Fibroblast of skin of left quadriceps (primary cell): Measurements from ENCODE around the gene POLRMT.
"Not testable (repeated sequence)": the region's sequence is repeated elsewhere in the genome, so short reads cannot be mapped to it uniquely, and the experiment has no call there.

Experiments used
- DNase-seq, 2 experiments: peaks; one replicate each; pipeline ENCODE4 v3.0.0-alpha.2; 2013; ENCODE audit warnings: low read depth in 2 of 2

POLRMT gene

DNA sequence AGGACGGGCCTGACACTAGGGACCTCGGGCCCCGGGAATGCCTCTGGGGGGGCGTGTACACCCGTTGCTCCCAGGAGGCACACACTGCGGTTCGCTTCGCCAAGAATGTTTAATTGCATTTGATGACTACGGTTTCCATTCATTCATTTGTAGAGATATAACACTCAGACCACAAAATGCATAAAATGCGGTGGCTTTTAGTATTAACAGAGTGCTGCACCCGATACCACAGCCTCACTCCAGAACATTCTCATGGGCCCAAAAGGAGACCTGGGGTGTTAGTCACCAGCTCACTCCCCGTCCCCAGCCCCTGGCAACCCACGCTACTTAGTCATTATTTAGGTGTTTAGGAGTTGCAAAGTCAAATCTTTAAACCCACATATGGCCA is 21.9 kb downstream of the POLRMT start:
- DNase-seq: peak; percentile 95

DNA sequence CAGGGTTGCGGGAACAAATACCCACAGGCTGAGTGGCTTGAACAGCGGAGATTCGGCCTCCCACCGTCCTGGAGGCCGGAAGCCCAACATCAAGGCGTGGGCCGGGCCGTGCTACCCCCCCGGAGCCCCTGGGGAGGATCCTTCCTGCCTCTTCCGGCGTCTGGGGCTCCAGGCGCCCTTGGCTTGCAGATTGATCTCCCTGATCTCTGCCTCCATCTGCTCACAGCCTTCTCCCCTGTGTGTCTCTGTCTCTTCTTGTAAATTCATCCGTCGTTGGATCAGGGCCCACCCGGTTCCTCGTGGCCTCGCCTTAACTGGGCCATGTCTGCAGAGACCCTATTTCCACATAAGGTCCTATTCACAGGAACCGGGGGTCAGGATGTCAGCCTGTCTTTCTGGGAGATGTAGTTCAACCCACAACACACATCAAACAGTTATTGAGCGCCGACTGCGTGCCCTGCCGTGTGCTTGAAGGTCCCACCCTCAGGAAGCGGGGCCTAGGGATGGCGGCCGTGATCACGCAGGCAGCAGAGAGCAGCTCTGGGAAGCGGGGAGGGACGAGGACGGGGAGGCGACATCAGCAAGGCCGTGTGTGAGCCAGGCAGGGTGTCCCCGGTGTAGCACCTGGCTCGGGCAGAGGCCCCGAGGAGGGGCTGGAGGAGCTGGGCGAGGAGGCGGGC is 22.4 kb downstream of the POLRMT start:
- DNase-seq: peak; percentile 57 to 60

DNA sequence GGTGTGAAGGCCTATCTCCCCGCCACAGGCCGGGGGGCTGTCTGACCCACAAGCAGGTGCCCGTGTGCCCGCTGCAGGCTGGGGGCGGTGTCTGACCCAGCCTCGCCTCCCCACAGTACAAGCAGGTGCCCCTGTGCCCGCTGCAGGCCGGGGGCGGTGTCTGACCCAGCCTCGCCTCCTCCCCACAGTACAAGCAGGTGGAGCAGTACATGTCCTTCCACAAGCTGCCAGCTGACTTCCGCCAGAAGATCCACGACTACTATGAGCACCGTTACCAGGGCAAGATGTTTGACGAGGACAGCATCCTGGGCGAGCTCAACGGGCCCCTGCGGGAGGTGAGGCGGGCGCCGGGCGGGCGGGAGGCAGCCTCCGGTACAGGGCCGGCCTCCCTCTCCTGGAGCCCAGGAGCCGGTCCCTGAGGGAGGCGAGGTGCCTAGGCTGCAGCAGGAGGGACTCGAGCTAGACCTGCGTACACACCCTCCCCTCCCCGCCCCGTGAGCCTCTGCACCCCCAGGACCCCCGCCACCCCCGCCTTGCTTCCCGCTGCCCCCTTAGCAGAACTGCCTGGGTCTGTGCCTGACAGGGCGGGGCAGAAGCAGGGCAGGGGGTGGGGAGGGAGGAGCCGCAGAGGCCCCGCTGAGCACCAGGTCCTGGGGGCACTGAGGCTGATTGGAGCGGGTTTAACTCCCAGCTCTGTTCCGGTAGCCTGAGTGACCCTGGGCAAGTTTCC is 23.1 kb downstream of the POLRMT start:
- DNase-seq: no peak

DNA sequence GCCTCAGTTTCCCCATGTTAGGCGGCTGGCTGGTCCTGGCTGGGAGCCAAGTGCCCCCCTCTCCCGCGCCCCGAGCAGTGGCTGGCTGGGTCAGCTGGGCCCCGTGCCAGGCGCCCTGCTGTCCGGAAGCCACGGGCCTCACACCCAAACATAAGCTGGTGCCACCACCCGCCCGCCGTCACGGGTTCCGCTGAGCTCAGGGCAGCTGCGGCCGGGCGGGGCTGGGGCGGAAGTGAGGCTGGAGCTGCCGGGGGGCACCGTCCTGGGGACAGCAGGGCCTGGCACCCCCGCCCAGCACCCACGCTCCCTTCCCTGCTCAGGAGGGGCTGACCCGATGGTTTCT is 24.4 kb downstream of the POLRMT start:
- DNase-seq: no peak

DNA sequence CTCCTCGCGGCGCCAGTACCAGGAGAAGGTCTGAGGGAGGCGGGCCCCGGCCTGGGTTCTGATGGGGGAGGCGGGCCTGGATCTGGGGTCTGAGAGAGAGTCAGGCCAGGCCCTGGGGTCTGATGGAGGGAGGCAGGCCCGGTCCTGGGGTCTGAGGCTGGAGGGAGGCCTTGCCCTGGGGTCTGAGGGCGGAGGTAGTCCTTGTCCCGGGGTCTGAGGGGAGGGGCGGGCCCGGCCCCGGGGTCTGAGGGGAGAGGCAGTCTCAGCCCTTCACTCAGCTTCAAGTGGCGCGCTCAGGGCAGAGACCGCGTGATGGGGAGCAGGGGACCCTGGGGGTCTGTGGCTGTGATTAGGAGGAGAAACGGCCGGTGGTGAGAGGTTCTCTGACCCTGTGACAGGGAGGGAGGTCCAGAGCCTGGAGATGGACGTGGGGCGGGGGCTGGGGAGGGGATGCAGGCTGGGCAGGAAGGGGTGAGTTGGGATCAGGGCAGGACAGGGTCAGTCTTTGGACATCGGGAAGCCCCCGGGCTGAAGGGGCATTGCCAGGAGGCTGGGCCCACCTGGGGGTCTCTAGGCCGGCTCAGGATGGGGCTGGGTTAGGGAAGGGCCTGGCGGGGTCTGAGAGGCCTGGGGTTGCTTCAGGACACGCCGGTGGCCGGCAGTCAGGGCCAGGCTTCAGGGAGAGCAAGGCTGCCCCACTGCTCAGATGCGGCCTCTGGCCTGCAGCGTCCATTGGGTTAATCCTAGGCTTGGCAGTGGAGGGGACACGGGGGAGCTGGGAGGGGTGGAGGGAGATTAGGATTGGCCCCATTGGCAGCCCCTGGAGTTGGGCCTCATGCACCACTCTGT is 25.0 kb downstream of the POLRMT start:
- no peak for DNase-seq

DNA sequence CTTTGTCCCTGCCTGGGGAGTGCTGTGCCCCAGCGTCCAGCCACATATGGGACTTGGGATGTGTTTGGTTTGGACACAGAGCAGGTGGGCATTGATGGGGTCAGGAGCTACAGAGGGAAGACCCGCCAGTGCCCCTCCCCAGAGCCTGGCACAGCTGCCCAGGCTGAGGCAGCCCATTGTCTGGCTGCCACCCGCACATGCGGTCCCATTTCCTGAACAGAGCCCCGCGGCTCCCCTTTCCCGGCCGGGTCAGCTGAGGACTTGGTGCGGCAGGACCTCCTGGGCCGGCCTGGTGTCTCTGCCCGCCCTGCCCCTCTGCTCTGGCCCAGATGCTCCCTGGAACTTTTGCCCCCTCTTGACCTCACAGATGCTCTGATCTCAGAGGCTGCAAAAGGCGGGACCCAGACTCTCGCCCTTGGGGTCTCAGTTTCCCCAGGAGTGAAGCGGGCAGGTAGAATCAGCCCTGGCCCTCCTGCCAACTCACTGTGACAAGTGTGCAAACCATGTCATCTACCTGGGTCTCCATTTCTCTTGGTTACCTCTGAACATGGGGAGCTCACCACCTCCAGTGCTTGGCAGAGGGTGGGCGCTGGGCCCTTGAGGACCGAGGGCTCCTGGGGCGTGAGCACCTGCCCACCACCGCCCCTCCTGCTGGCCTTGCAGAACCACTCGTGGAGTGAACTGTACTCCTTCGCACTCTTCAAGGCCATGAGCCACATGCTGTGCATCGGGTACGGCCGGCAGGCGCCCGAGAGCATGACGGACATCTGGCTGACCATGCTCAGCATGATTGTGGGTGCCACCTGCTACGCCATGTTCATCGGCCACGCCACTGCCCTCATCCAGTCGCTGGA is 25.8 kb downstream of the POLRMT start:
- no peak for DNase-seq

DNA sequence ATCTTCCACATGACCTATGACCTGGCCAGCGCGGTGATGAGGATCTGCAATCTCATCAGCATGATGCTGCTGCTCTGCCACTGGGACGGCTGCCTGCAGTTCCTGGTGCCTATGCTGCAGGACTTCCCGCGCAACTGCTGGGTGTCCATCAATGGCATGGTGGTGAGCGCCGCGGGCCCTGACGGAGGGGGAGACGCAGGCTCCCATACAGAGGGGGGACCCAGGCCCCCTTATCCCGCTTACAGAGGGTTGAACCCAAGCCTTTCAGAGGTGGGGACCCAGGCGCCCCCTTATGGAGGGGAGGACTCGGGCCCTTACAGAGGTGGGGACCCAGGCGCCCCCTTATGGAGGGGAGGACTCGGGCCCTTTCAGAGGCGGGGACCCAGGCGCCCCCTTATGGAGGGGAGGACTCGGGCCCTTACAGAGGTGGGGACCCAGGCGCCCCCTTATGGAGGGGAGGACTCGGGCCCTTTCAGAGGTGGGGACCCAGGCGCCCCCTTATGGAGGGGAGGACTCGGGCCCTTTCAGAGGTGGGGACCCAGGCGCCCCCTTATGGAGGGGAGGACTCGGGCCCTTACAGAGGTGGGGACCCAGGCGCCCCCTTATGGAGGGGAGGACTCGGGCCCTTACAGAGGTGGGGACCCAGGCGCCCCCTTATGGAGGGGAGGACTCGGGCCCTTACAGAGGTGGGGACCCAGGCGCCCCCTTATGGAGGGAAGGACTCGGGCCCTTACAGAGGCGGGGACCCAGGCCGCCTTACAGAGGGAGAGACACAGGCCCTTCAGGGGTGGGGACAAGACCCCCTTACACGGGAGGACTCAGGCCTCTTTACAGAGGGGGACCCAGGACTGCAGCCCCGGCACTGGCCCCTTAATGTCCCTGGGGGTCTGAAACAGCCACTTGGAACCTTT is 28.0 kb downstream of the POLRMT start:
- not testable (repeated sequence) for DNase-seq

DNA sequence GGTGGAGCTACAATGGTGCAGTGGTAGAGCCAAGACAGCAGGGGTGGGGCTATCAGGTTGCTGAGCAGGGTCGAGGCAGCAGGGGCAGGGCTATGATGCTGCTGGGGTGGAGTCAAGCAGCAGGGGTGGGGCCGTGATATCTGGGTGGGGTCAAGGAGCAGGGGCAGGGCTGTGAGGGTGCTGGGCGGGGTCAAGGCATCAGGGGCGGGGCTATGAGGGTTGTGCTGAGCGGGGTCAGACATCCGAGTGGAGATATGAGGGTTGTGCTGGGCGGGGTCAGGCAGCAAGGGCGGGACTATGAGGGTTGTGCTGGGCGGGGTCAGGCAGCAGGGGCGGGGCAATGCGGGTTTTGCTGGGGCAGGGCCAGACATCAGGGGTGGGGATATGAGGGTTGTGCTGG is 29.0 kb downstream of the POLRMT start:
- no peak for DNase-seq

DNA sequence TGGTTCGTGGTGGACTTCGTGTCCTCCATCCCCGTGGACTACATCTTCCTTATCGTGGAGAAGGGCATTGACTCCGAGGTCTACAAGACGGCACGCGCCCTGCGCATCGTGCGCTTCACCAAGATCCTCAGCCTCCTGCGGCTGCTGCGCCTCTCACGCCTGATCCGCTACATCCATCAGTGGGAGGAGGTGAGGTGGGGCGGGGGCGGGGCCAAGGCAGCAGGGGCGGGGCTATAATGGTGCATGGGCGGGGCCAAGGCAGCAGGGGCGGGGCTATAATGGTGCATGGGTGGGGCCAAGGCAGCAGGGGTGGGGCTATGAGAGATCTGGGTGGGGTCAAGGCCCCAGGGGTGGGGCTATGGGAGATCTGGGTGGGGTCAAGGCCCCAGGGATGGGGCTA is 29.6 kb downstream of the POLRMT start:
- DNase-seq: not testable (repeated sequence)

DNA sequence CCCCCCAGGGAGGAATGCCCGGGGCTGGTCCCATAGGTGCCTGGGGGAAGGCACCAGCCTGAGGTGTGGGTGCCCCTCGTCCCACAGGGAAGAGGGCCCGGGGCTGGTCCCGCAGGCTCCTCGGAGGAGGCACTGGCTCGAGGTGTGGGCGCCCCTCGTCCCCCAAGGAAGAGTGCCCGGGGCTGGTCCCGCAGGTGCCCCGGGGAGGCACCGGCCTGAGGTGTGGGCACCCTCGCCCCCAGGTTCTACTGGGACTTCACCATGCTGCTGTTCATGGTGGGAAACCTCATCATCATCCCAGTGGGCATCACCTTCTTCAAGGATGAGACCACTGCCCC is 30.1 kb downstream of the POLRMT start:
- DNase-seq: not testable (repeated sequence)

DNA sequence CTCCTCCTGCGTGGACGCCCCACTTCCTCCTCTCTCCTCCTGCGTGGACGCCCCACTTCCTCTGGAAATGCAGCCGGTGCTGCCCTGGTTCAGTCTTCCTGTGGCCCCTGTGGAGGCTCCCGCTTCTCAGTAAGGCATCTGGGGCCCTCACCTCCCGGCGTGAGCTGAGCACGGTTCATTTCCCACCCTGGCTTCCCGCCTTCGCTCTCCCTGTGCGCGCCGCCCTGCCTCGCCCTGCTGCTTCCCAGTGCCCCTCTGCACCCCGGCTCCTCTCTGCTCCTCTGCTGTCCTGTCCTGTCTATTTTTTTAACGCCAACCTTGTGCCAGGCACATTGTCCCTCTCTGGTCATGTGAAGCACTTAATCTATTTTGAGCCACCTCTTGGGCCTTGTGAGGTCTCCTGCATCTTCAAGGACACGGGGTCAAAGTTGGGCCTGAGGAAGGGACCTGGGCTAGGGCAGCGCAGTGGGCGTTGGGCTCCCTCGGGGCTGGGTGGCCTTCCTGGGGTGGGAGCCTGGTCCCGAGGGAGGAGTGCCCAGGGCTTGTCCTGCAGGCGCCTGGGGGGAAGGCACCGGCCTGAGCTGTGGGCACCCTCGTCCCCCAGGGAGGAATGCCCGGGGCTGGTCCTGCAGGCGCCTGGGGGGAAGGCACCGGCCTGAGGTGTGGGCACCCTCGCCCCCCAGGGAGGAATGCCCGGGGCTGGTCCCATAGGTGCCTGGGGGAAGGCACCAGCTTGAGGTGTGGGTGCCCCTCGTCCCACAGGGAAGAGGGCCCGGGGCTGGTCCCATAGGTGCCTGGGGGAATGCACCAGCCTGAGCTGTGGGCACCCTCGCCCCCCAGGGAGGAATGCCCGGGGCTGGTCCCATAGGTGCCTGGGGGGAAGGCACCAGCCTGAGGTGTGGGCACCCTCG is 30.7 kb downstream of the POLRMT start:
- DNase-seq: no peak

DNA sequence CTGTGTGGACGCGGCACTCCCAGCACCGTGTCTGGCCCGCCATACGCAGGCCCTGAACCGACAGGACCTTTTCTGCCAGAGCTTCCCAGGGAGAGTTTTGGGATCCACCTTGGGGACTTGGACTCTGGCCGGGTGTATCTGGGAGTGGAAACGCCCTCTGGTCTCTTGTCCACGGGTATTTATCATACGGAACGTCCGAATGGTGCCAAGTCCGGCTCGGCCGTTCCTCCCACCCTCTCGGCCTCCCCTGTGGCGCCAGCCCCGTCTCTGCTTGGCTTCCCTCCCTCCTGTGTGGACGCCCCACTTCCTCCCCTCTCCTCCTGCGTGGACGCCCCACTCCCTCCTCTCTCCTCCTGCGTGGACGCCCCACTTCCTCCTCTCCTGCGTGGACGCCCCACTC is 31.5 kb downstream of the POLRMT start:
- no peak for DNase-seq

DNA sequence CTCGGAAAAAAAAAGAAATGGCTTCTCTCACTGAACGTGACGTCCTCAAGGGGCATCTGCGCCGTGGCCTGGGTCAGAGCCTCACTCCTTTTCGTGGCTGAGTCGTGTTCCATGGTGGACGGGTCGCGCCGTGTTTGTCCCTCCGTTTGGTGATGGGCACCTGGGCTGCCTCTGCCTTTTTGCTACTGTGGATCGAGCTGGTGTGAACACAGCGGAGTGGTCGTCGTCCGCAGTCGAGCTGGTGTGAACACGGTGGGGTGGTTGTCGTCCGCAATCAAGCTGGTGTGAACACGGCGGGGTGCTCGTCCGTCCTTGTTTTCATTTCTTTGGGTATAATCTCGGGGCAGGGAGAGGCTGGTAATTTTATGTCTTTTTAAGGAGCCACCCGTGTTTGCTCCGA is 32.0 kb downstream of the POLRMT start:
- no peak for DNase-seq

DNA sequence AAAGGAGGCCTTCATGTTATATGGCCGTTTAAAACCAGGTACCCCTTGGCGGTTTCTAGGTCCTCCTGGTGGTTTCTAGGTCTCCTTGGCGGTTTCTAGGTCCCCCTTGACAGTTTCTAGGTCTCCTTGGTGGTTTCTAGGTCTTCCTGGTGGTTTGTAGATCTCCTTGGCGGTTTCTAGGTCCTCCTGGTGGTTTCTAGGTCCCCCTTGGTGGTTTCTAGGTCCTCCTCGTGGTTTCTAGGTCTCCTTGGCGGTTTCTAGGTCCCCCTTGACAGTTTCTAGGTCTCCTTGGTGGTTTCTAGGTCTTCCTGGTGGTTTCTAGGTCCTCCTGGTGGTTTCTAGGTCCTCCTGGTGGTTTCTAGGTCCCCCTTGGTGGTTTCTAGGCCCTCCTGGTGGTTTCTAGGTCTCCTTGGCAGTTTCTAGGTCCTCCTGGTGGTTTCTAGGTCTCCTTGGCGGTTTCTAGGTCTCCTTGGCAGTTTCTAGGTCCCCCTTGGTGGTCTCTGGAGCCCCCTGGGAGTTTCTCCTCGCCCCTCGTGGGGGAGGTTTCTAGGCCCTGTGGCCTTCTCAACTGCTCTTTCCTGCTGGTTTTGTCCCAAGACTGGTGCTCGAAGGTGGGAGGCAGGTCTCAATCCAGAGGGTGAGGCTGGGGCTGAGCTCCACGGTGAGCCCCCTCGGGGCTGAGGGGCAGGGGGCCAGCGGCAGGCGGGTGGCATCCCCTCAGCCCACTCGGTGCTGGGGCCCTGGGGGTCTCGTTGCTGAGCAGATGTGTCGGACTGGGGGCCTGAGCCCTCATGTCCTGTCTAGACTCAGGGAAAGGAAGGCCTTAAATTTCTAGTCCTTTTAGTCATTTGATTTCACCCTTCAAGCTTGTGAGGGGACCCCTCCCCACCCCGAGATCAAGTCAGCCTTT is 35.7 kb downstream of the POLRMT start:
- DNase-seq: no peak

DNA sequence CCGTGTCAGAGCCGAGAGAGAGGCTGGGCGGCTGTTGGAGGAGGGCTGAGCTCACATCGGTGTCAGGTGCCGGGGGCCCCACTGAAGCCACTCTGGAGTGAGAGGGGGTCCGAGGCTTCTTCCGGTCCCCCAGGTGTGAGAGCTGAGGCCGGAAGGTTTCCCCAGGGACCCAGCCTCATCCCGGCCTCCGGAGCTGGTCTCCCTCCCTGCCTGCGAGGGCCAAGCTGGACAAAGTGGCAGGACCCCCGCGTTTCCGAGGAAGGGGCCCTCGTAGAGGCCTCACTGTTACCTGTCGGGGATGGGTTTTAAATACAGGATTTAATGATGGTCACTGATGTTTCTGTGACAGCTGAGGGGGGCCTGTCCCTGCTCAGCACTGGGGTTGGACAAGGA is 37.1 kb downstream of the POLRMT start:
- DNase-seq: no peak

DNA sequence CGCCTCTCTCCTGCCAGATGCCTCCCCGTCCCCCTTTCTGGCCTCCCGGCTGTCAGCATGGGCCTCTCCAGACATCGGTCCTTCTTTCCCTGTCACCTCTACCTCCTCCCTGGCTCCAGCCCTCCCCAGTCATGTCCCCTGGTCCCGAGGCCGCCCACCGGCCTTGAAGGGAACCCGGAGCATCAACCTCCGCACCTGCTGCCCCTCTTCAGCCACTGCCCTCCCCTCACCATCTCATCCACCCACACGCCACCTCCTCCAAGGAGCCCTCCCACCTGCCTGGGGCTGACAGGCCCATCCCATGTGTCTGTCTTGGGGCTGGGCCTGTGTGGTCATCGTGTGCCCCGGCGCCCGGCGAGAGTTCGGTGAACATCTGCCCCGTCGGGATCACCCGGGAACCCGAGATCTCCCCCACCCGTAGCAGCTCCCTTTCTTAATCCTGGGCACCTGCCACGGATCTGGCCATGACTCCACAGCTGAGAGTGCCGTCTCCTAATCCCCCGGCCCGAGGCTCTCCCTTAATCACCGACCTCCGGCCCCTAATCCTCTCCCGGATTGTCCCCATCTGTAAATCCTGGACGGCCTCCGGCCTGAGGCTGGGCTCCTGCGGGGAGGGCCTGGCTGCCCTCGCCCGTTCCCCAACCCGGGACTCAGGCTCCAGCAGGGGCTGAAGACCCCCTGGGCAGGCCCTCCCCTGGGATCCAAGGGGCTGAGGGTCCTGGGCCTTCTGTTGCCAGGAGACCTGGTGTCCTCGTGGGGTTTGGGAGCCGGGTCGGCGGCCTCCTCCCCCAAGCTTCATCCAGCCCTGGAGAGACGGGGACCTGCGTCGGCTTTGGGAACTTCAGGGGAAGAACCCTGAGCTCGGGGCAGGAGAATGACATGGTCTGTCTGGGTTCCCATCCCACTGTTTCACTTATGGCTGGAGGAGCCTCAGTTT is 37.7 kb downstream of the POLRMT start:
- DNase-seq: no peak

DNA sequence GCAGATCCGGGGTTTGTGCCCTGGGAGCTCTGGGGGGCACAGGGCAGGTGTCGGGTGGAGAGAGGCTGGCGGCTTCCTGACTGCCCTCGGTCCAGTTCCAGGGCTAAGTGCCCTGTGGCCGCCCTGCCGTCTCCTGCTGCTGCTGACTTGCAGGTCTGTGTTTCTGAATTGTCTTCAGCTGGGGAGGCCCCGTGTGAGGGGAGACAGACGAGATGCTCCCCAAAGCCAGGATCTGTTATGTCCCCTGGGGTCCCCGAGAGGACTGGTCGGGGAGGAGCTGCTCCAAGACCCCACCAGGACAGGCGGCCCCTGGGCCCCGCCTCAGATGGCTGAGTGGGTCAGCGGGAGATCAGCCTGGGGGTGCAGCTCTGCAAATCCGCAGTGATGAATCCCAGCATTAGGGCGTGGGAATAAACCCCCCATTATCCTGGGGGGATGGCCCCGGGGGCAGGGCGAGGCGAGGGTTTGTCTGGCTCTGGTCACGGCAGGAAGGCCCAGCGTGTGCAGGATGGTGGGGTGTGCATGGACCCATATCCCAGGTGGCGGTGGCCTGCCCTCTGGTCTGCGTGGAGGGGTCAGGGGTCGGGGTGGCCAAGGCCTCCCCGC is 39.0 kb downstream of the POLRMT start:
- DNase-seq: no peak
